NK-92 treated with Interleukin-12 subunit alpha and Interleukin-12 subunit beta, amount 100 ng/mL, for 24 hours (cell line): ENCODE measurements around the gene PMS2.
"Not testable (repeated sequence)": the region's sequence is repeated elsewhere in the genome, so short reads cannot be mapped to it uniquely, and the experiment has no call there.

Experiments
- DNase-seq: peaks from one replicate; lab custom pipeline; 2025; lab: John Stamatoyannopoulos, UW

Gene PMS2, protein sequence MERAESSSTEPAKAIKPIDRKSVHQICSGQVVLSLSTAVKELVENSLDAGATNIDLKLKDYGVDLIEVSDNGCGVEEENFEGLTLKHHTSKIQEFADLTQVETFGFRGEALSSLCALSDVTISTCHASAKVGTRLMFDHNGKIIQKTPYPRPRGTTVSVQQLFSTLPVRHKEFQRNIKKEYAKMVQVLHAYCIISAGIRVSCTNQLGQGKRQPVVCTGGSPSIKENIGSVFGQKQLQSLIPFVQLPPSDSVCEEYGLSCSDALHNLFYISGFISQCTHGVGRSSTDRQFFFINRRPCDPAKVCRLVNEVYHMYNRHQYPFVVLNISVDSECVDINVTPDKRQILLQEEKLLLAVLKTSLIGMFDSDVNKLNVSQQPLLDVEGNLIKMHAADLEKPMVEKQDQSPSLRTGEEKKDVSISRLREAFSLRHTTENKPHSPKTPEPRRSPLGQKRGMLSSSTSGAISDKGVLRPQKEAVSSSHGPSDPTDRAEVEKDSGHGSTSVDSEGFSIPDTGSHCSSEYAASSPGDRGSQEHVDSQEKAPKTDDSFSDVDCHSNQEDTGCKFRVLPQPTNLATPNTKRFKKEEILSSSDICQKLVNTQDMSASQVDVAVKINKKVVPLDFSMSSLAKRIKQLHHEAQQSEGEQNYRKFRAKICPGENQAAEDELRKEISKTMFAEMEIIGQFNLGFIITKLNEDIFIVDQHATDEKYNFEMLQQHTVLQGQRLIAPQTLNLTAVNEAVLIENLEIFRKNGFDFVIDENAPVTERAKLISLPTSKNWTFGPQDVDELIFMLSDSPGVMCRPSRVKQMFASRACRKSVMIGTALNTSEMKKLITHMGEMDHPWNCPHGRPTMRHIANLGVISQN

DNA sequence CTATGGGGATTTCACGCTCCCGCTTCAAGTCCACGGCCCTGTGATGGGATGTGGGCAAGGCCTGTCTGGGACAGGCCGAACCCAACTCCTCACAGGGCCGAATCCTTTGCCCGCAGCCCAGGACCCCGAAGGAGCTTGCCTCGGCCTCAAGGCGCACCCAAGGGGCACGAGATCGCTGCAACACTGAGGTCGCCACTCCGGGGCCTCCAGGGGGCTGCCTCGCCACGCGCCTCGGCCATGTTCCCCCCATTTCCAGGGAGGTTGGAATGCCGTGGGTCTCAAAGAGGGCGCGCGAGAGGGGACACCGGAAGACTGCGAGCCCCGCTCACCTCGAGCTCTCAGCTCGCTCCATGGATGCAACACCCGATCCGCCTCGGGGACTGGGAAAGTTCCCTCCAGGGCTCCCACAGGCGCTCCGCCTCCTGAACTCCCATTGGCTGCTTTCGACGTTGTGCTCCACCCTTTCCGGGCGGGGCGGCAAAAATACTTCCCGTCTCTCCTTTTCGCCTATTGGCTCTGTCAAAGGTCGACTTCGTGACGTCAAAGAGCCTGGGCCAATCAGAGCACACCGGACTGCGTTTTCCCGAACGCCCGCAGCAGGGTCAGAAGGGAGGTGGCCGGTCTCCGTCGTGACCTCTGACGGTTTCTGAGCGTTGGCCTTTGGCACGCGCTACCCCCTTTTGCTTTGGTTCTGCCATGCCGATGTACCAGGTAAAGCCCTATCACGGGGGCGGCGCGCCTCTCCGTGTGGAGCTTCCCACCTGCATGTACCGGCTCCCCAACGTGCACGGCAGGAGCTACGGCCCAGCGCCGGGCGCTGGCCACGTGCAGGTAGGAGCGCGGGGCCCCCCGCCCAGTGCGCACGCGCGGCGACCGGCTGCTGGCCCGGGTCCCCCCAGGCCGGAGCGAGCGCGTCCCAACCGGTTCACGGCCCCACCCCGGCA lies at the start of gene PMS2, which contains the start of gene AIMP2:
Gene PMS2, minus strand, starts transcription at position 382 of the 944 bp plus-strand sequence. Its CDS starts 30 bp downstream, at position 352.
Gene AIMP2, plus strand, starts transcription at position 605 of the 944 bp plus-strand sequence. Its CDS starts 92 bp downstream, at position 697.
- DNase-seq: peak; percentile 95

DNA sequence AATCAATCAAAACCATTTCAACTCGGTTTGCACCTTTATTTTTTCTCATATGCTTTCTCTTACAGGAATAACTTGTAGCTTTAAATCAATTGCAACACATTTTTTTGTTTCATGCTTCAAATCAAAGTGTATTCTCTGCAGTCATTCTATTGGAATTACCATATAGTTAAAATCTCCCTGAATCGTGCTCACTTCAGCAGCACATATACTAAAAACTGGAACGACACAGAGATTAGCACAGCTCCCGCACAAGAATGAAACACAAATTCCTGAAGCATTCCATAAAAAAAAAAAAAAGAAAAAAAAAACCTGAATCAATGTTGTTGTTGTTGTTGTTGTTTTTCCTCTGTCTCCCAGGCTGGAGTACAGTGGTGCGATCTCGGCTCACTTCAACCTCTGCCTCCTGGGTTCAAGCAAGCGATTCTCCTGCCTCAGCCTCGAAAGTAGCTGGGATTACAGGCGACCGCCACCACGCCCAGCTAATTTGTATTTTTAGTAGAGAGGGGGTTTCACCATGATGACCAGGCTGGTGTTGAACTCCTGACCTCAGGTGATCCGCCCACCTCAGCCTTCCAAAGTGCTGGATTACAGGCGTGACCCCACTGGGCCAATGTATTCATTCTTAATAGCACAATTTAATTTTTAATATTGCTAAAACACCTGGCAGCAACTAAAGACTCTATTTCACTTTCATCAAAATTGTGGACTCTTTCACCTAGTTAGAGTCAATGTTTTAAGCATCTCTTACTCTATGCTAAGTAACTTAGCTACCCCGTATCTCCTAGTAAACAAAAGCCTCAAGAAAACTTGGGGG lies 48.7 kb upstream of the PMS2 start:
- DNase-seq: no peak

DNA sequence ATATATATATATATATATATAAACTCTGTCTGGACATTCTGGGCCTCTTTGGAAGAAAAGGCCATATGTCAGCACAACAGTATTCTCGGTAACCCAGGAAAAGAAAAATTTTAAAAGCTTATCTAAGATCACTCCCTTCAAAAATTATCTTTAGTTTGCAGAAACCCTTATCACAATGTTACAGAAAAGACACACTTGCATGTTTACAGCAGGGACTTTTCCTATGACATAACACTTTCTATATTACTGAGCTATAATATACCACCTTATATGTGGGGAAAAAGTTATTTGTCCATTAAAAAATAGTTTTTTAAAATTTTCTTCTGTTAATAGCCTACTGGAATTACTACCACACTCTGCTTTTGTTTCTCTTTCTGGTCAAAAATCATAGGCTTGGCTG lies 47.8 kb upstream of the PMS2 start:
- no peak for DNase-seq

DNA sequence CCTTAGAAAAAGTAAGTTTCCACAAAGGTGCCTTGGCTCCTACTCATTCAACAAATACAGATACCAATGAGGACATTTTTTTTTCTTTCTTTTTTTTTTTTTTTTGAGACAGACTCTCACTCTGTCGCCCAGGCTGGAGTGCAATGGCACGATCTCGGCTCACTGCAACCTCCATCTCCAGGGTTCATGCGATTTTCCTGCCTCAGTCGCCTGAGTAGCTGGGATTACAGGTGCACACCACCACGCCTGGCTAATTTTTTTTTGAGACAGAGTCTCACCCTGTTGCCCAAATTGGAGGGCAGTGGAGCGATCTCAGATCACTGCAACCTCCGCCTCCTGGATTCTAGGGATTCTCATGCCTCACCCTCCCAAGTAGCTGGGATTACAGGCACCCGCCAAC lies 42.3 kb upstream of the PMS2 start:
- DNase-seq: not testable (repeated sequence)

DNA sequence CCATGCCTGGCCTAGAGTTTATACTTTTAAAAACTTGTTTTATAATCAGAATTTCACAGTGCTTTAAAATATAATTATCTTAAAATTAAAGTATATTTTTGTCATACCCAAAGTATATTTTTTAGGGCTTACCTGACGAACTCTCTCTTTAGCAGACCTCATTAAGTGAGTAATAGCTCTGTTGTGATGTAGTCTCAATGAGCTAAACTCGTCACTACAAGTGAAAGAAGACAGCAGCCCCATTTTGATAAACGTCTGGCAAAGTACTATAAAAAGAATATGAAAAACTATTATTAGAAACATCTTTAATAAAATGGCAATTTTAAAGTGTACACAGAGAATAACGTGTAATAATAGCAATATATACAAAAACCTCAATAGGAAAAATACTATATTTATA lies 40.9 kb upstream of the PMS2 start:
- DNase-seq: no peak

DNA sequence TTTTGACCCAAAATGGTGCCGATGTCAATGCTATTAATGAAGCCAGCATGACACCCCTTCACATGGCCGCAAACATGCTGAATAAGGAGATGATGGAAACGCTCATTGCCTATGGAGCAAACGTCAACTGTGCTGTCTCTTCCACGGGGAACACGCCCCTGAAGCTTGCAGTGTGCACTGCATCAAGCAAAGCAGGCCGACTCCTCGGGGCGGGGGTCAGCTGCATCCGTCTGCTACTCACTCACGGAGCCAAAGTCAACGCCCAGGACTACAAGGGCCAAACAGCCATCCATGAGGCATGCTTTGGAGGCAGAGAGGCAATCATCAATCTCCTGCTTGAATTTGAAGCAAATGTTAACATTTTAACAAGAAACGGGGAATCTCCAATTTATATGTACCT lies 26.8 kb upstream of the PMS2 start:
- DNase-seq: no peak

DNA sequence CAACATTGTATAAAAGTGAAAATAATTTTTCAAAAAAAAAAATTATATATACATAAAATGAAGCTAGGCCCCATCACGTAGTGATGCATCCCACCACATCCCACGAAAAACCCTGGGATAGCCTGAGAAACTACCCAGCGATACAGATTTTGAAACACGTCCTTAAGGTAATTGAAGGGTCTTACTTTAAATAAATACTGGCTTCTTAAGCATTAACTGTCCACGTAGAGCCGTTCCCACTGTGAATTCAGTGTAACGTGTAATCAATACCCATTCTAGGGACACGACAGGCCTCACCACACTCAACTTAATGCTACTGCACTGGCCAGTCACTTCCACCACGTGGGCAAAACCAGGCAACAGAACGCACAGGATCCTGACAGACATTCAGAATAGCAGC lies 26.3 kb upstream of the PMS2 start:
- DNase-seq: no peak

DNA sequence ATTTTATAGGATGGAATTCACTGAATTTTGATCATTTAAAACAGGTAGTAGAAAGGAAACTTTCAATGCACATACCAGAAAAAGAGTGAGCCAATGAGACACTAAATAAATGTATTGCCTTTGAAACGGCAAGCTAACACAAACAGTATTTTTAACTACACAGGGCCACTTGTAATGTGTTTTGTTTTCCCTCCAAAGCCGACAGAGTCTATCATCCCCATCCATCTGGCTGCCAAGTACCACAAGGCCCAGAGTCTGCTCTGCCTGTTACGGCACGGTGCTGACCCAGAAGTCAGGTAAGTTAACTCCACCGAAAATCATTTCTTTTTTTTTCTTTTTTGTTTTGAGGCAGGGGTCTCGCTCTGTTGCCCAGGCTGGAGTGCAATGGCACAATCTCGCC lies 23.8 kb upstream of the PMS2 start:
- DNase-seq: no peak

DNA sequence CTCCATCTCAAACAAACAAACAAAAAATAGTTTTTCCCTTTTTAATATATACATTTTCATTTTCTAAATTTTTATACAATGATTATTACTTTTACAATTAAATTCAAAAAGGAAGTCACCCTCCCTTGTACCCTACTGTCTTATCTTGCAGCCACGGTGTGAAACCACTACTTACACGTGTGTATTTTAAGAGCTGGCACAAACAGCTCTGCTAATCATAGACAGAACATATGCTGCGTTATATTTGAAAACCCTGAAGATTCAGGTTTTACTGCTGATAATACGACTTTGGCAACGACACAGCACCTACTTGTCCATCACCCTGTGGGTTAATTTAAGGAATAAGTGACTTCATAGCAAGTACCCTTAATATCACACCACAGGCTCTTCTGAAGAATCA lies 23.3 kb upstream of the PMS2 start:
- DNase-seq: no peak

DNA sequence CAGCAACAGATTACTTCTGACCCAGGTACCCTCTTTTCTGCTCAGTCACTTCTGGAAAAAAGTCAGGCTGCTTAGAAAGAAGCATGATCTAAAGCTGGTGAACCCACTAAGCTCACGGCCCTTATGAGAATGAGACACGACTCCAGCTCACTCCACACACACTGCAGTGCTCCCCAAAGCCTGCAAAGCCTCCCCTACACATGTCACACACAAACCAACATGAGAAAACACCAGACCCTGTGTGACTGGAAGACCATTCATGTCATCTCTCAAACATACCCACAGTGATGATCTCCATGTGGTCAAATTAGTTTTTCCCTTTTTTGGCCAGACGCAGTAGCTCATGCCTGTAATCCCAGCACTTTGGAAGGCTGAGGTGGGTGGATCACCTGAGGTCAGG lies 22.7 kb upstream of the PMS2 start:
- DNase-seq: no peak

DNA sequence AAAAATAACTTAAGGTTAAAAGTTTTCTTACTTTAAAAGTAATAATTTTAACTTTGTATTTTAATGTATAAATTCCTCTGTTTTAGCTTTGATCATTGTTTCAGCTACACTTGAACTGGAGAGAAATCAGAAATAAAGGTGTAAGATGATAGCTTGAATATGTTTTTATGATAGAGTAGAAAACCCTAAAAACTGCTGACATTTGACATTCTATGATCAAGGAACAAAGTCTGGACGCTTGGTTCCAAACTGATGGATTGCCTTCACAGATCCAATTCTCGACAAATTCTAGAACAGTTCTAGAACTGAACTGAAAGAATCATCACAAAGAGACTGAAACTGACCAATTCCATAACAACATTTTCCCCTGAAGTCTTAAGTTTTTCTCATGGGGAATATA lies 22.1 kb upstream of the PMS2 start, which contains the start of gene ANKRD61:
Gene ANKRD61, plus strand, starts transcription at position 389 of the 400 bp plus-strand sequence. Its CDS starts 0 bp downstream, at position 389.
- DNase-seq: no peak

DNA sequence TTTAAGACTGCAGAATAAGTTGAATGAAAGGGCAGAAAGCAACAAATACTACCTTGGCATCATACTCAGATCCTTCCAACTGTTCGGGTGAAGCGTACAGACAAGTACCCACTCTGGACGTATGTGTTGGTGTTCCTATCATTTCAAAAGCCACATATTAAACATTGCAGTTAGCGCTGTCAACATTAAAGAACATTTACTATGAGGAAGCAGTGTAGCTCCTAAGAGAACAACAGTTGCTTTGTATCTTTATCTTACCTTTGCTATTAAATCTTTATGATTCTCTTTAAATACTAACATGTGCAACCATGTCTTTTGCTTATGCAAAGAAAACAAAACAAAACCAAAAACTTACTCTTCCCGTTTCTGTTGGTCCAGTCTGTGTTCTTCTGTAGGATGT lies 19.7 kb upstream of the PMS2 start:
- DNase-seq: no peak

DNA sequence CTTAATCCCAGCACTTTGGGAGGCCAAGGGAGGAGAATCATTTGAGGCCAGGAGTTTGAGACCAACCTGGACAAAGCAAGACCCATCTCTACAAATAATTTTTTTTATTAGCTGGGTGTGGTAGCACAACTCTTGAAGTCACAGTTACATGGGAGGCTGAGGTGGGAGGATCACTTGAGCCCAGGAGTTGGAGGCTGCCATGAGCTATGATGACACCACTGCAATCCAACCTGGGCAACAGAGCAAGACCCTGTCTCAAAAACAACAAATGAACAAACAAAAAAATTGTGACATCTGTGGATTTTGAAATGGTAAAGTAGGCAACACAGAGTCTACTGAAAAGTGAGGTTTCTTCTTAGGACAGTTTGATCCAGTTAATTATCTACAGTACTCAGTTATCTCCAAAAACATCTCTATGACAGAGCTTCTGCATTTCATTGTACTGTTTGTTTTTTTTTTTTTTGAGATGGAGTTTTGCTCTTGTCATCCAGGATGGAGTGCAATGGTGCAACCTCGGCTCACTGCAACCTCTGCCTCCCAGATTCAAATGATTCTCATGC lies 19.0 kb upstream of the PMS2 start:
- no peak for DNase-seq

DNA sequence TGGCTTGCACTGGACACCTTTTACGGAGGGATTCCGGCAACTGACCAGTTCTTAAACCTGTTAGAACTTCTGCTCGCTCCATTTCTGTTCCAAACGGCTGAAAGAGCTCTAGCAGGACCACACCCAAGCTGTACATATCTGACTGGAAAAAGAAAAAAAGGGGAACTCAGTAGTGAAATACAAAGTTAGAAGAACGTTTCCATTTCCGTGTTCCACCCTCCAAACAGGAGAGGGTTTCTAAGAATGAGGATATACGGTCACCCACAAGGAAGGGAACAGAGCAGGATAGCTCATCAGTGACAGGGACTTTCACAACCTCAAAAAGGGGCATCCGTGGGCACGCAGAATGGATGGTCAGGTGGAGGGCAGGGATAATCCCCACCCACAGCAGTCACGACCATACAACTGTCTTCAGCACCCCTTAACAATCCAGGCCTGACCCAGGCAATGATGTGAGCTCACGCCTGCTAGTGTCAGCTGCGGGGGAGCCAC lies 18.0 kb upstream of the PMS2 start:
- no peak for DNase-seq

DNA sequence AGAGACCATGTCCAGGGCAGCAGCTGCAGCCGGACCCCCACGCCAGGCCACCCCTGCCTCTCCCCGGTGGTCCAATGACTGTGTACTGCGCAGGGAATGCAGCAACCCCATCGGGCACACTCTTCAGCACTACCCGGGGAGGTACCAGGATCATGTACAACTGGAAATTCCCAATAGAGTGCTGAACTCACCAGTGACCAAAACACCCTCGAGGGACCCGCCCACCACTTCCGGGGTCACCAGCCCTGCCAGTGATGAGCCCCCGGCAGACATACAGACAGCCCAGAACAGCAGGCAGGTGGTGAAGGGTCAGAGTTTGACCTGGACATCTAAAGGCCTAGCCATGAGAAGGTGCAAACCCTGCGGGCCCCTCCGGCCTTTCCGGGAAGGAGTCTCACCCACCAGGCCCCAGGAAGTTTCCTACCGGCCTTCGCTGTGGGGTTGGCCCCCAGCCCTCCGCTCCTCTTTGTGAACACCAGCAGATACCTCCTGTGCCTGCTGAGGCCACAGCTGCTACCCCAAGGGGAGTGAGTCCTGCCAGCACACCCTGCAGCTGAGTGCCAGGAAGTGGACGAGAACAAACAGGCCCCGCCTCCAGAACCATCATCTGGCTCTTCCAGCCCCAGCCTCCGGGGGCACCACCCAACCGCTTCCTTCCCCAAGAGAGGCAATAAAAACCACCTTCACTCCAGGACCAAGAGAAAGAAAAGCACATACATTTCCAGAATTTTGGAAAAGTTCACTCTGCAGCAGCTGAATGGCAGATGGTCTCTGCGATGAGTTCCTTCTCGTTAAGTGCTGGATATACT lies 17.4 kb upstream of the PMS2 start:
- DNase-seq: no peak

DNA sequence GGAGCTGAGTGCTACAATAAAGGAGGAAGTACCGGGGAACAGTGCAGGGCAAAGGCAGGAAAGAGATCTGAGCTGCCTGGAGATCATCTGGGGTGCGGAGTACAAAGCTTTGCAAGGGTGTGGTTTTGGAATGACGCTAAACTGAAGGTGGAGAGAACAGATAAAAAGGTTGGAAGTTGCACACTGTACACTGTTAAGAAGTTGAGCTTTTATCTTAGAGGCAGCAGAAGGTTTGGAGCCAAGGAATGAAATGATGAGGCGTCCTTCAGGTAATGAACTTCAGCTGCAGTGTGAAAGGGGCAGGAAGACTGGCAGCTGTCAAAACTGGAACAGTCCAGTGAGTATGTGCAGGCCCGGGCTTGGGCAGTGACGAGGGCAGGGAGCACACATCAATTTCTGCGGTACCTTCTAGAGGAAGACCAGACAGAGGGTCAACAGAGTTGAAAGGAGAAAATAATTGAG lies 15.2 kb upstream of the PMS2 start:
- DNase-seq: no peak

DNA sequence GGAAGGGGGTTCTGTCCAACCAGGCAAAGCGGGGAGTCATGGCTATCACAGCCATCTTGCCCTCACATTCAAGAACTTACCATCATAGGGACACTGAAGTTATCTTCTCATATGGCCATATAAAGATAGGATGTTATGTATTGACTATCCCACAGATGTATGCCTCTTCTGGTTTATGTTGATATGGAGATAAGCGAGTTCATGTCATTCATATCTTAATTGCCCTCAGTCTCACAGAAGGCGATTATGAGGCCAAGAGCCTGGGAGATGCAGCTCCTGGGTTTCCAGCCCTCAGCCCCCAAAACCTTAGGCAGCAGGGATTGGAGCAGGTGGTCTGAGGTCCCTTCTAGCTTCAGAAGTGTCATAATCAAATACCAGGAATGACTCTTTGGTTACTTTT lies 13.9 kb upstream of the PMS2 start:
- DNase-seq: no peak

DNA sequence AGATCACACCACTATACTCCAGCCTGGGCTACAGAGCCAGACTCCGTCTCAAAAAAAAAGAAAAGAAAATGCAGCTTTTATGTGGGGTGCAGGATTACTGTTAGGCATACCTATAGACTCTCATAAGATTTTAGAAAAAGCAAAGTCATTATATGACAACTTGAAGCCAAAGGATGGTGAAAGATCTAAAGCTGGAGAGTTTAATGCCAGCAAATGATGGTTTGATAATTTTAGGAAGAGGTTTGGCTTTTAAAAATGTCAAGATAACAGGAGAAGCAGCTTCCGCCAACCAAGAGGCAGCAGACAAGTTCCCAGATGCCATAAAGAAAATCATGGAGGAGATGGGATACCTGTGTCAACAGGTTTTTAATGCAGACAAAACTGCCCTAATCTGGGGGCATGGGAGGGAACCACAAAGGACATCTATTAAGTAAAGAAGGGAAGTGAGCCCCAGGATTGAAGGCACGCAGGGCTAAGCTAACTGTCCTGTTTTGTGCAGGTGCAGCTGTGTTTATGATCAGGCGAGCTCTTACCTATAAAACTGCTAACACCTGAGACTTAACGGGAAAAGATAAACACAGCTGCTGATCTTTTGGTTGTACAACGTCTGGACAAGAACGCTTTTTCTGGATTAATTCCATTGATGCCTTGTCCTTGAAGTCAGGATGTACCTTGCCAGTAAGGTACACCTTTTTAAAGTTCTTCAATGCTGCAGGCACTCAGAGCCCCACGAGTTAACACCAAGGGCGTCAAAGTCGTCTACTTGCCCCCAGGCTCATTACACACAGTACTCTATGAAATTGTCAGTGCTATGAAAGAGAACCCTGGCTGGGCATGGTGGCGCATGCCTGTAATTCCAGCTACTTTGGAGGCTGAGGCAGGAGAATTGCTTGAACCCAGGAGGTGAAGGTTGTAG lies 11.8 kb upstream of the PMS2 start:
- no peak for DNase-seq

DNA sequence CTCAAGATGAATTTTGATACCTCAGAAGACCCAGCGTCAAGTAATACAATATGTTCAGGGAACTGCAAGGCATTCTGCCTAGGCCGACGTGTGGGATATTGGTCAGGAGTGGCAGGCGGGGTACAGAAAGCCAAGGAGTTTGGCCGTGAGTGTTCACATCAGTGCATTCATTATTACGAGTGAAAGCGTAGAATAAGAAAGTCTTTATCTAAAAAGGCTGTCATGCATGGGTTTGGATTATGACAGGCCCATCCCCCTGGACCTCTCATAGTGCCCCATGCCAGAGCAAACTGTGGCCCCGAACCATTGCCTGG lies 7.8 kb upstream of the PMS2 start:
- no peak for DNase-seq
